NCI-H146 treated with DMSO at 0.1 percent for 48 hours (cell line): ENCODE results near the gene TSPO2.

ENCODE experiments used
- DNase-seq: peaks from one replicate; lab custom pipeline; 2025; ENCODE audit not compliant: unreplicated experiment; lab: John Stamatoyannopoulos, UW

Gene TSPO2

GRCh38 chr6:41074692-41075436, 32.6 kb downstream of the TSPO2 start:
- DNase-seq = no peak

- DNase-seq = no peak
Observed at GRCh38 chr6:41075651-41076626, 33.7 kb downstream of the TSPO2 start.

- DNase-seq = no peak
Observed at GRCh38 chr6:41077536-41077935, 35.3 kb downstream of the TSPO2 start.

GRCh38 chr6:41078101-41078500, 35.8 kb downstream of the TSPO2 start:
- no peak for DNase-seq

- DNase-seq = no peak
Observed at GRCh38 chr6:41079080-41079479, 36.8 kb downstream of the TSPO2 start.

GRCh38 chr6:41080621-41081020, 38.4 kb downstream of the TSPO2 start:
- no peak for DNase-seq

GRCh38 chr6:41083072-41083471, 40.8 kb downstream of the TSPO2 start:
- DNase-seq = no peak

GRCh38 chr6:41085182-41085581, 42.9 kb downstream of the TSPO2 start:
- DNase-seq = no peak

- DNase-seq = no peak
Observed at GRCh38 chr6:41088451-41088850, 46.2 kb downstream of the TSPO2 start.

- no peak for DNase-seq
Observed at GRCh38 chr6:41090841-41091761, 48.8 kb downstream of the TSPO2 start.

- no peak for DNase-seq
Observed at GRCh38 chr6:41092421-41093140, 50.3 kb downstream of the TSPO2 start.

GRCh38 chr6:41093729-41094128, 51.5 kb downstream of the TSPO2 start:
- DNase-seq = no peak
